ENCODE data around the gene PEA15.

- TF ChIP-seq CTCF (conservative IDR thresholded peaks at IDR 0.05; ENCODE audit: low read length) (no peak), EZH2phosphoT487 (IDR thresholded peaks at IDR 0.05; ENCODE audit: borderline replicate concordance, low read depth, low read length) (no peak)
Observed at GRCh38 chr1:160171354-160171753, 33.8 kb upstream of the PEA15 start.
